GM11168 (cell line): ENCODE measurements around the gene TXNDC12.
"Not testable (repeated sequence)": the region's sequence is repeated elsewhere in the genome, so short reads cannot be mapped to it uniquely, and the experiment has no call there.

Experiments
- in situ Hi-C: fragments of 300-500 bp; cut with MboI; formaldehyde crosslinking; loops from one replicate; pipeline ENCODE4 v1.12.0; 2022; ENCODE audit warnings: low sequenced_read_pairs; ENCODE audit not compliant: unreplicated experiment

The TXNDC12 gene

GRCh38 chr1:52053862-52054261 lies 1.1 kb downstream of the TXNDC12 start:
- in situ Hi-C loops: no loop called here

GRCh38 chr1:52049337-52049736 lies 5.7 kb downstream of the TXNDC12 start:
- in situ Hi-C loops: not testable (repeated sequence)

DNA sequence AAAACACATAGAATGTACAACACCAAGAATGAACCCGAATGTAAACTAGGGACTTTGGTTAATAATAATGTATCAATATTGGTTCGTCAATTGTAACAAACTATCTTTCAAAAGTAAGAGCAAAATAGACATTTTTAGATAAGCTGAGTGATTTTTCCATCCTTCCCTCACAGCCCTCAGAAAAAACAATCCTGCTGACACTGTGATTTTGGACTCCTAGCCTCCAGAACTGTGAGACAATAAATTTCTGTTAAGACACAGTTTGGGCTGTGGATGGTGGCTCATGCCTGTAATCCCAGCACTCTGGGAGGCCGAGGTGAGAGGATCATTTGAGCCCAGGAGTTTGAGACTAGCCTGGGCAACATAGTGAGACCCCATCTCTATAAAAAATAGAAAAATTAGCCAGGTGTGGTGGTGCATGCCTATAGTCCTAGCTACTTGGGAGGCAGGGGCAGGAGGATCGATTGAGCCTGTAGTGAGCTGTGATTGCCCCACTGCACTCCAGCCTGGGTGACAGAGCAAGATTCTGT lies 9.3 kb downstream of the TXNDC12 start:
- in situ Hi-C loops: not testable (repeated sequence)

DNA sequence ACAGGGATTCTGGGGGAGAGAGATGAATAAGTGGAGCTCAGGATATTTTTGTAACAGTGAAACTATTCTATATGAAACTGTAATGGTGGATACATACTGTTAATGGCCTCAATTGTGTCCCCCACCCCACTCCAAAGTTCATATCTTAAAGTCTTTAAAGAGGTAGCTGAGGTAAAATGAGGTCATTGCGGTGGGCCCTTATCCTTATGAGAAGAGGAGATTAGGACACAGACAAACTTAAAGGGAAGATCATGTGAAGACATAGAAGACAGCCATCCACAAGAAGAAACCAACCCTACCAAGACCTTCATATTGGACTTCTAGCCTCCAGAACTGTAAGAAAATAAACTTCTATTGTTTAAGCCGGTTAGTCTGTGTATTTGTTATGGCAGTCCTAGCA lies 9.8 kb downstream of the TXNDC12 start:
- in situ Hi-C loops: no loop called here

DNA sequence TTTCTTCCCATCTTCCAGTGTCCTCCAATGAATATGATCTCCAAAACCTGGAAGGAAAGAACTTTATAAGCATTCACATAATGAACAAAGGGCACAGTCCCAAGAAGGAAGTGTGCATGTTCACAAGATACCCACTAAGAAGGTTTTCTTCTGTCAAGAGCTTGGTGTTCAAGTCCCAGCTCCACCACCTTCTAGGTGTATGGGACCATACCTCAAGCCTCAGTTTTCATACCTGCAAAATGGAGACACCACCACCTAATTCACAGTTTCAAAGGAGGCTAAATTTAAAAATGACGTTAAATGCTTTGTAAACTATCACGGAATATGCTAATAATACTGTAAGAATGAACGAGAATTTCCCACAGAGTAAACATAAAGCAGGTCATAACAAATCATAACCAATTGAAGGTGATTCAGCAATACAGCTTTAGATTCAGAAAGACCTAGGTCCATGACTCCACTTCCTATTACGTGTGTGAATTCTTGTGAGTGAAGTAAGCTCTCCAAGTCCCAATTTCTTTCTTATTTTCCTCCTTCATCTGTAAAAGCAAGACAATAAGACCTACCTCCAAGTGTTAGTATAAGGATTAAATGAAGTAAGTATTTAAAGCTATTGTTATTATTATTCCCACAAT lies 13.3 kb downstream of the TXNDC12 start:
- in situ Hi-C loops: no loop called here

- in situ Hi-C loops: no loop called here
Observed at GRCh38 chr1:52037909-52038308, 17.1 kb downstream of the TXNDC12 start.

DNA sequence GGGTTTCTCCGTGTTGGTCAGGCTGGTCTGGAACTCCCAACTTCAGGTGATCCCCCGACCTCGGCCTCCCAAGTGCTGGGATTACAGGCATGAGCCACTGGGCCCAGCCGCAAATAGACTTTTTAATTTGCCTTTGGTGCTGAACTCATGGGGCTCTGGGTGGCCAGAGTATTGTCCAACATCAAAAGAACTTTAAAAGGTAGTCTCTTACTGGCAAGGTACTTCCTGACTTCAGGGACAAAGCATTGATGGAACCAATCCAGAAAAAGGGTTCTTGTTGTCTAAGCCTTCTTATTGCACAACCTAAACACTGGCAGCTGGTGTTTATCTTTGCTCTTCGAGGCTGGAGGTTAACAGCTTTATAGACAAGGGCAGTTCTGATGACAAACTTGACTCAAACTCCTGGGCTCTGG lies 17.6 kb downstream of the TXNDC12 start:
- in situ Hi-C loops: no loop called here

DNA sequence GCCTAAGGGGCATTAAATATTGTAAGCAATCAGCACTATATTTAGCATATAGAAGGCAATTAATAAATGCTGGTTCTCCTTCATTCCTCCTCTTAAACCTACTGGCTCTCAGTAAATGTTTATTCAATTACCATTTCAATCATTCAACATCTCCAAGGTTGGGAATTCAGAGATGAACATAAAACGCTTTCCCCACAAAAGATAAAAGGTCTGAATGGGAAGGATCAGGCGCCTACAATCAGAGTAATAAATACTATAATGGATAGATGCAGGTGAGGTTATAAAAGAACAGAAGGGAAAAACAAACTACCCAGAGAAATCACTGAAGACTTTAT lies 21.0 kb downstream of the TXNDC12 start:
- in situ Hi-C loops: no loop called here

DNA sequence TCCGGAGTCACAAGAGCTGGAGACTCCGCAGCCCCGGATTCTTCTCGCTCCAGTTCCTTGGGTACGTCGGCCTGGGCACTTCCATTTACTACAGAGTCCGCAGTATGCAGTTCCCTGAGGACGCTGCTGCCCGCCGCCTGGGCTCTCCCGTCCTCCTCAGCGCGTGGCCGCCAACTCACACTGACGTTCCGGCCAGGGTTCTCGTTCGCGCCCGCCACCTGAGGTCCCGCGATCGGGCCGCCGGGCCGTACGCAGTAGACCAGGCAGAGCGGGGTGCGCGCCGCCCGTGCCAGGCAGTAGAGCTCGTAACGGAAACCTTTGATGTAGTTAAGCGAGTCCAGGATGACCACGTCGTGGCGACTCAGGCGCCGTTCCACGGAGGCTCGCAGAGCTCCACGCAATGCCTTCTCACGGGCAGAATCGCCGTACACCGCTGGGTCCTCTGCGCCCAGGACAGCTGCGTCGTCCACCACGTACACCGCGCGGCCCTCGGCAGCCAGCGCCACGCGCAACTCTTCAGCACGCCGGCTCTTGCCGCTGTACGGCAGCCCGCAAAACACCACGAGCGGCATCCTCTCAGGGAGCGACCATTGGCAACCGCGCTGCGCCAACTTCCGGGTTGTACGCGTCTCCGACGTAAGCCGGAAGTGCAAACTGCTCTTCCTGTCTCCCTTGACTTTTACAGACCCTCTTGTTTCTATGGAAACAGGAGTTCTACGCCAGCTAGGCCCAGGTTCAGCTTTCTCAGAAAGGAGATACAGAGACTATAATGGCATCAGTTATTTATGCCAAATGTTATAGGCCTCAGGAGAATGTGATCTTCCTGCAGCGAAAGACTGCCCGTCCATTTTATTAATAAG lies 21.6 kb downstream of the TXNDC12 start, which contains the start of gene KTI12:
Gene KTI12, minus strand, starts transcription at position 621 of the 860 bp plus-strand sequence. Its CDS starts 49 bp downstream, at position 572.
- in situ Hi-C loops: no loop called here

DNA sequence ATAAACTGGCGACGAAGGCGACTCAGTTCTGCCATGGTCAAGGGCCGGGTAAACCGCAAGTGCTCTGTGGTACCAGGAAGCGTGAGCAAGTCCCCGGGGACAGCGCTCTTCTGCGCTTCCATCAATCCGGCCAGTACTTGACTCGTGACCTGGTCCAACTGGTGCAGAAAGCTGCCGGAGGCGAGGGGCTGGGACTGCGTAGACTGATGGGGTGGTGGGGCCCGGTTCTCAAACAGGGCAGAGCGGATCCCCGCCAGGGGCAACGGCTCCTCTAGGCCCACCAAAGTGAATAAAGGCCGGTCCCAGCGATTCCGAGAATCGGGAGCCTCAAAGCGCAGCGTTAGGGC lies 22.2 kb downstream of the TXNDC12 start:
- in situ Hi-C loops: no loop called here

DNA sequence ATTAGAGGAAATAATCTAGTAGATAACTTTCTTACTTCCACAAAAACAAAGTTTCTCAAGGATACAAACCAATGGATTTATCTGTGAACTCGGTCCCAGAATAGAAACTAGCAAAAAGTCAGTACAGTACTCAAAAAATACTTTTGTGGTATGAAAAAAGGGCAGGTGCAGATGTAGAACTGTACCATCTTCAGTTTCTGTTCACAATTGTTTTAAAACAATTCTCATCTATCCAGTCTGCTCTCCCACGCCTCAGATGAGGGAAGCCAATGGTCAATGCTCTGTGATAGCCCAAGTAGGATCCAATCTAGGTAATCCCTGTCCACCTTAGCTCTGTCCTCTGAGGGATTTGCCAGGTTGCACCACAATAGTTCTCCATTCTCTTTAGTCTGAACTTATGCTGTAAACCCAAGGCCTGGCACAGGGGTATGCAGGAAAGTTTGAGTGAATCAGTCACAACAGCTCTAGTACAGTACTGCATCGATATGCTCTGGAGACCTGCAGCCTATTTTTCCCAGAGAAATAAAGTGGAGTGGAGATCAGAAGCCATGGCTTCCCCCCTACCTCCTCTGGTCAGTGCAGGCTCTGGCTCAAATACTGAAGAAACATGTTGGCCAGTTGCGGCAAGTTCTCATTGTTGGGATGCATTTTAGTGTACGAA lies 22.7 kb downstream of the TXNDC12 start:
- in situ Hi-C loops: no loop called here

- in situ Hi-C loops: not testable (repeated sequence)
Observed at GRCh38 chr1:52028839-52029238, 26.2 kb downstream of the TXNDC12 start.

DNA sequence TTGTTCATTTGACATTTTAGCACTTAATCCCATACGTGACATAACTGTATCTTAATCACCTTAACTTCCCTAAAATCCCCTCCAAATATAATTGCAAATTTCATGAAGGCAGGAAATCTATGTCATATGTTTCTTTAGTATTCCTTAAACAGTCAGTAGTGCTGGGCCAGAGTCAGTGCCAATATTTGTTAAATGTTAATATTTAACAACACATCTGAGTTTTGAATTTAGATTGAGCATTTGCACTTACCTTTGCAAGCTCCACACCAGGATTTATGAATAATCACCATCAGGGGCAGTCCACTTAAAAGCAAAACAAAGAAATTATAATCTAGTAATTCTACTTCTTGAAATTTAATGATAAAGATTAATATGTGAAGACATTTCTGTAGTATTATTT lies 26.7 kb downstream of the TXNDC12 start:
- in situ Hi-C loops: no loop called here

GRCh38 chr1:52026278-52026677 lies 28.7 kb downstream of the TXNDC12 start:
- in situ Hi-C loops: no loop called here

- in situ Hi-C loops: no loop called here
Observed at GRCh38 chr1:52022133-52022532, 32.9 kb downstream of the TXNDC12 start.

DNA sequence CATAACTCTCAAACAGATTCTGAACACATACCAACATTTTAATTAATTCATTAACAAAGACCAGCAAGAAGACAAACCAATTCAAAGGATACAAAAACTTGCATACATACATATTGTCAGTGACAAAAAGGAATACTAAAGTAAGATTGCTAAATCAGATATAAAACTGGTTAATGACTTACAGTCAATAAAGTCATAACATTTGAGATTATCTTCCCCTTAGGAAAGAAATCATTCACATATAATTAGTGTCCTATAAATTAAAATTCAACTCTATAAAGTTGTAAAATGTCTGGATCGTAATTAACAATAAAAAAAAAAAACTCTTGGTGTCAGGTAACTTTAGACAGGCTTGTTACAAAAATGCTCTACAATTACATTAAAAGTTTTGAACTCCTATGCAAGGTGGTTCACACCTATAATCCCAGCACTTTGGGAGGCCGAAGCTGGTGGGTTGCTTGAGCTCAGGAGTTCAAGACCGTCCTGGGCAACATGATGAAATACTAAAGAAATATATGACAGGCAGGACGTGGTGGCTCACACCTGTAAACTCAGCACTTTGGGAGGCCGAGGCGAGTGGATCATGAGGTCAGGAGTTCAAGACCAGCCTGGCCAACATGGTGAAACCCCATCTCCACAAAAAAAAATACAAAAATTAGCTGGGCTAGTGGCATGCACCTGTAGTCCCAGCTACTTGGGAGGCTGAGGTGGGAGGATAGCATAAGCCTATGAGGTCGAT lies 46.8 kb downstream of the TXNDC12 start:
- in situ Hi-C loops: loop anchor here (5.0 kb wide), 1 partner anchor 101 kb away; no protein-coding TSS in a partner anchor

- in situ Hi-C loops: loop anchor here (5.0 kb wide), 1 partner anchor 100 kb away; no protein-coding TSS in a partner anchor
Observed at GRCh38 chr1:52007215-52008002, 47.6 kb downstream of the TXNDC12 start.

DNA sequence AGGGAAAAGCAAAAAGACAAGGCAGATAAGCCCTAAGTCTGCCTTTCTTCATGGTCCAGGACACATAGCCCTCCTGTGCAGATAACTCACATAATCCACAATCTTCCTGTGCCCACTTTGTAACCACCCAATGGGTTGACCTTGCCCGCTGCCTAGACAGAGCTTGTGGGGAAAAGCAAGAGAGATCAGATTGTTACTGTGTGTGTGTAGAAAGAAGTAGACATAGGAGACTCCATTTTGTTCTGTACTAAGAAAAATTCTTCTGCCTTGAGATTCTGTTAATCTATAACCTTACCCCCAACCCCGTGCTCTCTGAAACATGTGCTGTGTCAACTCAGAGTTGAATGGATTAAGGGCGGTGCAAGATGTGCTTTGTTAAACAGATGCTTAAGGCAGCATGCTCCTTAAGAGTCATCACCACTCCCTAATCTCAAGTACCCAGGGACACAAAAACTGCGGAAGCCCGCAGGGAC lies 48.9 kb downstream of the TXNDC12 start:
- in situ Hi-C loops: loop anchor here (5.0 kb wide), 1 partner anchor 99 kb away; no protein-coding TSS in a partner anchor

DNA sequence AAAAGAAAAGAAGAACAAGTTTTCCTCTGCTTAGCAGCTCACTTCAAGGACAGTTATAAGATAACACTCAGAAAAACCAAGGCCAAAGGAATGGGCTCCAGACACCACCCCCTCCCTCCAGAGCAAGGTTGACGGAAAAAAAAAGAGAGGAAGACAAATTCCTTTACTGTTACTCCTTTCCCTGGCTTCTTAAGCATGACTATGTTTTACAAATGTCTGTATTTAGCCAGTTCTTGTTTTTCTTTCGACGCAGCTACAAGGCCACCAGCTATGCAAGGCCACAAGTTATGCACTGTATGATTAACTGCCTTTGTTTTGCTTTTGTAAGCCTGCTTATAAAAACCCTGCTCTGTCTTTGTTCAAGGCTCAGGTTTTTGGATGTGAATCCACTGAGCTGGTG lies 49.4 kb downstream of the TXNDC12 start:
- in situ Hi-C loops: loop anchor here (5.0 kb wide), 1 partner anchor 98 kb away; no protein-coding TSS in a partner anchor
